Stimulated activated naive CD4-positive, alpha-beta T cell treated with Interleukin-2 at 50 U/mL for 16 hours (primary cell): ENCODE results near the gene CTNNA2.
"Not testable (repeated sequence)": the region's sequence is repeated elsewhere in the genome, so short reads cannot be mapped to it uniquely, and the experiment has no call there.

Source experiments
- DNase-seq: peaks from one replicate; lab custom pipeline; 2025; lab: John Stamatoyannopoulos, UW

The CTNNA2 gene

DNA sequence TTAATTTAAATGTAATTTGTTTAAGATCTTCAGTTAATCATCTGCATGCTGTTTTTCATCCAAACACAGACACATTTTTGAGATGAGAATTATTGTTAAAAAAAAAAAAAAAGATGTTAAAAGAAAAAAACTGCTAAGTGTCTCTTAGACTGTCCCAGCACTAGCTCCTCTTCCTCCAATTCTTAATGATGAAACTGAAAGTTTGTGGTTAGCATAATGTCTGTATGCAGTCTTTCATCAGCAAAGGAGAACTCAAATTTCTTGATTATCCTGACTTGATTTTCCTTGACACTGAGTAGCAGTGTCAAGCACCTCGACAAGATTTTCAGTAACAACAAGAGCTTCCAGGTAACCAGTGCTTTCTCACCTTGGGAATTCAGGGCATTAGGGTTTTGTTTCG is 517.3 kb downstream of the CTNNA2 start:
- no peak for DNase-seq

DNA sequence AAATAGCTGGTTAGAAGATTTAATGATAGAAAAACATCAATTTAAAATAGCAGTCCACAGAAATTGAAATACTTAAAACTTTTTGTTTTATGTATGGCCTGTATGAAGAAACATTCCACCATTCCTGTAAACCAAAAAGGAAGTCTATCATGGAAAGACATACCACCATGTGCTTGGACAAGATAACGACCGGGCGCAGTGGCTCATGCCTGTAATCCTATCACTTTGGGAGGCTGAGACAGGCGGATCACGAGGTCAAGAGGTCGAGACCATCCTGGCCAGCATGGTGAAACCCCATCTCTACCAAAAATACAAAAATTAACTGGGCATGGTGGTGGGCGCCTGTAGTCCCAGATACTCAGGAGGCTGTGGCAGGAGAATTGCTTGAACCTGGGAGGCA is 519.8 kb downstream of the CTNNA2 start:
- DNase-seq: not testable (repeated sequence)

DNA sequence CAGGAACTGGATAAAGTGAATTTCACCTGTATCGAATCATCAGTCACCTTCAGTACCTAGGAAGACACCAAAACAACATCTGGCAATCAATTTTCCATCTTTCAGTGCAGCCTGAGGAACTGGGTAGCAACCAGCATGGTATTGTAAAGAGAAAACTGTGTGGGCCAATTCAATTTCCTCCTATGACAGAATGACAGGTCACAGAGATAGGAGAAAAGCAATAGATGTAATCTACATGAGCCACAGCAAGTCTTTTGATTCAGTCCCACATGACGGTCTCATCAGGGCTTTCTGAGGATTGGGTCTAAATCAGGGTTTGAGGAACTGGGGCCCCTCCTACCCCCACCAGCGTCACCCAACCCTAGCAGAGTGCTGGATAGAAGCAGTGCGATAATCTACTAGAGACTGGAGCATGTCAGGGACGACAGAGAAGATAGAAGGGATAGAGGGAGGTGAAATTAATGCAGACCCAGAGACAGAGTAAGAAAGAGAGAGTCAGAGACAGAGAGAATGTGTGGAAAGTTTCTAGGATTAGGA is 523.0 kb downstream of the CTNNA2 start:
- no peak for DNase-seq

DNA sequence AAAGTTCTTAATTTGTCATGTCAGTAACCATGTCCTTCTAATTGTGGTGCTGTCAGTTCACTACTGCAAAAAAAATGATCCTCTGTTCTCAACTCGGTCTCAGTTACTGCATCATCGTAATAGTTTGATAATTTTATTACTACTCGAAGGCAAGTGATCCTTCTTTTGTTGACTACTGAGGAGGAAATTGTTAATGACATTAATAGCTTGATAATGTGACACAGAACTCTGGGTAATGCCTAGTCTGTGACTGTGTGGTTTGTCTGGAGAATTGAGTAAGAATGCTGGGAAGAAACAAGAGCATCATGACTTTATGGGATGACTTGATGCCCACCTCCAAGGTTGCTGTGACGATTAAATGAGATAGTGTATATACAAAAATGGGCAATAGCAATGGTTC is 524.5 kb downstream of the CTNNA2 start:
- no peak for DNase-seq

DNA sequence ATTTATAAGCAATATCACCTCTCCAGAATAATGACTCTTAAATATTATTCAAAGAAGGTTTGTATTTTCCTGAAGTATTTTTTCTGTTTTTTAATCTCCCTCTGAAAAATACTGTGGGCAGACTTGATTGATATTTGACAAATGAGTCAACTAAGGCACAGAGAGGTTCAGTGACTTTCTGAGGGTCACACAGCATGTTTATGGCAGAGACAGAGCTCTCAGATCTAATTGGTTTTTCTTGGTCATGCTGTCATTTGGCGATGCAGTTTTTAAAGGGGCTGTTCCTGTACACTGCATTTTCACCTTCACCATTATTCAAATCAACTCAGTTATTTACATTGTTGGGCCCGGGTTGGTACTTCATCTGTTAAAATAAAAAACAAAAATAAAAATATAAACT is 527.4 kb downstream of the CTNNA2 start:
- no peak for DNase-seq

DNA sequence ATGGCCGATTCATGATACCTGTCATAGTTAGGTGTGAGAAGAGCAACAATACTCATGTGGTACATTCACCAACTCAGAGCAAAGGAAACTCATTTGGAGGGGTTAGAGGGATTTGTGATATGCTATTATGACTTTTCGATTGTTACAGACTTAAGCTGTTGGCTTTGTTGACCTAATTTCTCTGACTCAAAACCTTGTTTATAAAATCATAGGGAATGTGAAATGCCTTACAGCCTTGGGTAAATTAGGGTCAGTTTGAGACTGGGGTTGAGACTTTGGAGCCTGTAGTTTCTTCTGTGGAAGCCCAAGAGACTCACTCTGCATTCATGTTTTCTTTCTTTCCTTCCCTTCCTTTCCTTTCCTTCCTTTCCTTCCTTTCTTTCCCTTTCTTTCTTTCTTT is 529.8 kb downstream of the CTNNA2 start:
- DNase-seq: no peak

DNA sequence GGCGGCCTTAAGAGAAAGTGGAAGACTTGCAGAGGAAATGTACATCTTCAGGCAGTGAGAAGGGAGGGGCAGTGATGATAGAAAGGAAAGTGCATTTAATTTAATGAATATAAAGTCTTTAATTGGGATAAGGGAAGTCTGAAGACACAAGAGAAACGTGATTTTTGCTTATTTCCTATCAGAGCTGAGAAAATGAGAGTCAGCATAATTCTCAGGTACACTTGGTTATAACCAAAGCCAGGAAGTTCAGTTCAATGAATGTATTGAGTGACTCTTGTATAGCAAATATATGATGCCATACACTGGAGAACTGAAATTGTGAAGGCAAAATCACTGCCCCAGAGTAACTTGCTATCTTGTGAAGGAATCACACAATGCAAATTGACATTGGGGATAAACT is 535.4 kb downstream of the CTNNA2 start:
- DNase-seq: no peak

DNA sequence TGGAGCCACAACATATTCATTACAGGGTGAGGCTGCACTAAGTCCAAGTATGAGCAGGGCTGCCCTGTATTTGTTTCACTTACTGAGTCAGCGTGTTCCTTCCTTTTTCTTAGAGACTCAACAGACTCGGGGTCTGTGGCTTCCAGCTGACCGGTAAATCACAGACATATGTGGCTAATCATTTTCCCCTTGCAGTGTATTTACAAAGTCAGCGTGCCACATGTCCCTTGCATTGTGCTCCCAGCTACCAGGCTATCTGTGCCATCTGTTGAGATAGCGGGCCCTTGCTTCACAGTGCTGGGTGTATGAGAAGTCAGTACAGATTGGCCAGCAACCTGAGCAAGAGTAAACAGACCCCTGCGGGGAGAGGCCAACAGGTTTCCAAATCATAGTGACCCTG is 537.4 kb downstream of the CTNNA2 start:
- DNase-seq: no peak

DNA sequence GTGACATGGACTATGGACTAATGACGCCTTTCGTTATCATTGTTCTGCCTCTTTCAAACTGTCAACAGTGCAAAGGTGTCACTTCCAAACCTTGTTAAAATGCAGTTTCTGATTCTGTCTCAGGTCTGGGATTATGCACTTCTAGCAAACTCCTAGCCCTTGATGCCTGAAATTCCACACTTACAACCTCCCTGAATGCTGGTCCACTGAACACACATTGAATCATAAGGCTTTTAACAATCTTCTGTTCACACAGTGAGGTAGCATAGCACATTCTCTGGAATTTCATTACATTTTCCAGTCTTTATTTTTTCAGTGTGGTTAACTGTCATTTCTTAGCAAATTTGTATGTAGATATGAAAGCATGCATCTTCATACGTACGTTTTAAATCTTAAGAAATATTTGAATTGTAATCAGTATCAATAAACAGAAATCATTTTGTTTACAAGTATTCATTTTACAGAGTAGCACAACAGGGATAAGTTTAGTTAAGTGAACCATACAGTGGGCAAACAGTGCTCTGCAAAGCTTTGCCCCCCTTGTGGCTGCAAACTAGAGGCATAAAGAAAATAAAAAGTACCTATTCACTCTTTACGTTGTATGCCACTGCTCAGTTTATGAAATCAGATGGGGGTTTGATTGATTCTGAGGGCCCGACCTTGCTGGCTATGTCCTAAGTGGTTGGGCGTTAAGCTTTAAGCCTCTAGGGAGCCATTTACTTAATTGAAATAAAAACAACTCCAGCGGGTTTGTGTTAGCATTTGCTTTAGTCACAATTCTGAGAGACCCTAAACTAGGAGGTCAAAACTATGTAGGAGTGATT is 540.9 kb downstream of the CTNNA2 start:
- DNase-seq: no peak

DNA sequence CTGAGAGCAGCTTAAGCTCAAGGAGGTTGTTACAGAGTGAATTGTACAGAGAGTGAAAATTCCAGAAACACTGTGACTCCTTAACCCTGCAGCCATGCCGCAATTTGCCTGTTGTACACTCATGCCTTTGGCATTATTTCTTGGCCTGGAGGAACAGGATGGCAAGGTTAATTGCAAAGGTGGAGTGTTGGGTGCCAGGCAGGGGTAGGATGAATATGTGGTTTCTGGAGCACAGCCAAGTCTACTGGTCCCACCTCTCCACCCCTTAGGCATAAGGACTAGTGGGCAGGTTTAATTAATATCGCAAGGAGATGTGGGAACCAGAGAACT is 541.5 kb downstream of the CTNNA2 start:
- no peak for DNase-seq

DNA sequence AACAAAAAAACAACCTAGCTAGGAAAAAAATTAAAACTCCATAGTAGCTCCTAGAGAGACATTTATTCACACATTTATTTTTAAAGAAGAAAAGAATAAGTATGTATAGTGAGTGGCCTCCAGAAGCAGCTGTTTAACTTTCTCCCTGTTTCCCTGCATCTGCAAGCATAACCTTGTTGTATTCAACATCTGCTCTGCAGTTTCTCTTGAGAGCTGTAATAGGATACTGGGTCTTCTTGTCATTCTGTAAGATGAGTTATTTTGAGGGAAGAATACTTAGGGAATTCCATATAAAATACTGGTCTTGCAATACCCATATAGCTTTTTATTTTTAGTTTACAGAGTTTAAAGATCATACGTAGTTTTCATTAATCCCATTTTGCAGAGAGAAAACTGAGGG is 545.1 kb downstream of the CTNNA2 start:
- no peak for DNase-seq

DNA sequence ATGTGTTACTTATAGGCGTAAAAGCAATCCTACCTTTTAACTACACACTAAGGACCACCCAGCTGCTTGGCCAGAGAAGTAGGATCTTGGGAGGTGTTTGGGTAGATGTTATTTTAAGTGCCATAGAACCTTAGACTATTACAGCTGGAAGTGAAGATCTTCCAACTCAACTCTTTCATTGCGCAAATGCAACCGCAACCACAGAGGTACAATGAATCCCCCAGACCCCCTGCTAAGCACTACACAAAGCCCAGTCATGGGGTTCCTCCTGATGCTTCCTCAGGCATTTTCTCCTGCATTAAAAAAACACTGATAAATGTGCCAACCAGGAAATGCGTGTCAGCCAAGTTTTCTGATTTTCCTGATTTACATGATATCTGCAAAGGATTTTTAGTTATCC is 545.7 kb downstream of the CTNNA2 start:
- no peak for DNase-seq

DNA sequence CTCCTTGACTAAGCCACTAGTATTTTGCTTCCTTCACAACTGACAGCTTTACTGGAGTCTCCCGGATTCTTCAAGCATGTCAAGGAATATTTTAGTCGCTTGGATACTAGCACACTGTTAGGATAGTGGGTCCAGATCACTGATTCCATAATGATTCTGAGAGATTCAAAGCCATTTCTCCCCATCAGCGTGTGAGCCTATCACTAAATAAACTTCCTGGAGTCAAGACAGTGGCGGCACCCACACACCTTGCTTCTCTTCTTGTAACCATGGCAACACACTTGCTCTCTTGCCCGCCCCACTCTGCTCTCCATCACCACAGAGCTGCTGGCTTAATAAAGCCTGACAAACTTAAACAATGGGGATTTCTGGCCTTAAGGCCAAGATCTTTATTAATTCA is 546.6 kb downstream of the CTNNA2 start:
- no peak for DNase-seq

DNA sequence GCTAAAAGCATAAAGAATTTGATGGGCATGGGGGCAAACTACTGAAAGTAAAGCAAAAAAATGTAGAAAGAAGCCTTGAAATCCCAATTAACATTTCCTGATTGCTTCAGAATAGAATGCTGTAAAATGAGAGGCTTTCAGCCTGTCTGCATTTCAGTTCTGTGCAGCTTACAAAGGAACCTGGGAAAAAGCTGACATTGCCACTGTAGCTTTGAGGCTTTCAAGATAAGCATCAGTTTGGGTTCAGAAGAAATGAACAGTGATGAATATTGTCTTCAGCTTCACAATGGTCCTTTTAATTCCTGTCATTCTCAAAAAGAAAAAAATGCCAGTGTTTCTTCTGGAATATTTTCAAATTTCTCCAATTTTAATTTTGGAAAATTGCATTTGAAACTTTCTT is 549.0 kb downstream of the CTNNA2 start:
- no peak for DNase-seq

DNA sequence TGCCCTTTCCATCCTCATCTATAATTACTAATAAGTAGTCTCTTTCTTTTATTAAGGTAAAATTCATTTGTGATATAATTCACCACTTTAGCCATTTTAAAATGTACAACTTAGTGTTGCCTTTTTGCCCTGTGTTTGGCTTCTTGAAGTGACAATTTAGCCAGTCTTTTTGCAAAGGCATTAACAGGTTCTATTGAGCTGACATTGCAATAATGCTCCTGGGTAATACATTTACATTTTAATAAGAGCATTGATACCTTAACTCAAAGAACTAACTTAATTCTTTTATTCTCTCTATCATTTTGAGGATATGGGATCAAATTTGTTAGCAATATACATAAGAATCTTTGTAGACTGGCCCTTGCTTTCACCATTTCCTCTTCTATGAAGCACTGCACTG is 549.4 kb downstream of the CTNNA2 start:
- DNase-seq: no peak

DNA sequence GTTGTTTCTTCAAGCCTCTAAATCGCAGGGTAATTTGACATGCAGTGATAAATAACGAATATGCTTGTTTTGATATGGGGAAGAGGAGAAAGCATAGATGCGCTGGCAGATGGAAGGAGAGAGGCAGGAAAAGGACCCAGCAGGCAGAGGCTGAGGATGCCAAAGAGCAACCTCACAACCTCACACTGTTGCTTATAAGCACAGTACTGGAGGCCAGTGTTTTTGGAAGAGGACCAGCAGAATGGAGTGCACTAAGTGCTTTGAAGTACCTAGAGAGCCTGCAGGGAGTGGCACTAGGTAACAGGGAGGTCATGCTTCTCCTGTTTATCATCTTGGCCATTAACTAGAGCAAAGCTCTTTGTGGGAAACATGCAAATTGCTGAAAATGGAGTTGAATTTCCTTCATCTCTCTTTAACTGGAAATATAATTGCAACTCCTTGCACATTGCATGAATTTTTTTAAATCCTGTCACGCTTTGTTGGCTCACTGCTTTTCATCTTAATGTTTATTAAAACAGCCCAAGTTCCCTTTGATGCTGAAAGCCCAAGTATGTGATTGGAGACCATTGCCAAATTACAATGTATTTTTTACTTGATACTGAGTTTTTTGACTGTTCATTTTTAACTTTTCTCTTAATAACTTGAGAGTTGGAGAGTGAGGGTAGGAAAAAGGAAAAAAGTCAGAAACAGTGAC is 555.3 kb downstream of the CTNNA2 start:
- no peak for DNase-seq

DNA sequence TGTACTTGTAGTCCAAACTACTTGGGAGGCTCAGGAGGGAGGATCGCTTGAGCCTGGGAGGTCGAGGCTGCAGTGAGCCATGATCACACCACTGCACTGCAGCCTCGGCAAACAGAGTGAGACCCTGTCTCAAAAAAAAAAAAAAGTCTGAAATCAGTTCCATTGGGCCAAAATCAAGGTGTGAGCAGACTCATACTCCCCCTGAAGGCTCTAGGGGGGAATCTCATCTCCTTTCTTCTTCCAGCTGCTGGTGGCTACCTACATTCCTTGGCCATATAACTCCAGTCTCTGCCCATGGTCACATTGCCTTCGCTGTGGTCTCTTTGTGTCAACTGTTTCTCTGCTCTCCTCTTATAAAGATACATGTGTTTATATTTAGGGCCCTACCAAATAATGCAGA is 557.7 kb downstream of the CTNNA2 start:
- no peak for DNase-seq

DNA sequence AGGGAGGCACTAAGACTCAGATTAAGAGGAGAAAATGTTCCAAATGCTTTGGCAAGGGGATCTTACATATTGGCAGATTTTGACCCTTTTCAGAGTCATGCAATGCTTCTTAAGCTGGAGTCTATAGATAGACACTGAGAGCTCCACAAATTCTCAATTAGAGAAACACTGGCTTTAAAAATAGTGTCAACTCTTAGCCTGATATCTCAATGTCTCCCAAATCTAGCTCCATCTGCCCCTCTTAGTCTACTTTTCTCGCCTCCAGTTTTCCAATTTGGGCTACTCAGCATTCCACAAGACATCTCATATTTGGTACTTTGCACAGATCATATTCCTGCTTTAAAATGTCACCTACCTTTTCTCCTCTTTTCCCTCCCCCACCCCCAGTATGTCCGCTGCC is 559.1 kb downstream of the CTNNA2 start:
- DNase-seq: no peak

DNA sequence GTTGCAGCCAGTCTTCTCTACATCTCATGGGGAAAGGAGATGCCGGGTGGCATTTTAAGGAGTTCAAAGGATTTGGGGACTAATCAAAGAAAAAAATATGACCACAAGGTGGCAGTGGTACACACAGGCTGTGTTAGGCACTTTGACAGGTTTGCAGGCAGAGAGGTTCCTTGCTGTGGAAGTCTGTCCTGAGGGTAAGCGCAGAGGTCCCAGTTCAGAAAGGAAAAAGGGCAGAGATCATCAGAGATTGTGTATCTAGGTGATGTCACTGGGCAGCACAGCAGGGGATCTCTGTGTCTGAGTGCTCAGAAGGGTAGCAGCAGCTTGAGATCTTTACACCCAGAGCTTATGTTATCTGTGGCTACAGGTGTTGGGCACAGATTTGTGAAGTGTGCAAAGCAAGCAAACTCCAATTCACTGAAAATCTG is 560.3 kb downstream of the CTNNA2 start:
- no peak for DNase-seq

DNA sequence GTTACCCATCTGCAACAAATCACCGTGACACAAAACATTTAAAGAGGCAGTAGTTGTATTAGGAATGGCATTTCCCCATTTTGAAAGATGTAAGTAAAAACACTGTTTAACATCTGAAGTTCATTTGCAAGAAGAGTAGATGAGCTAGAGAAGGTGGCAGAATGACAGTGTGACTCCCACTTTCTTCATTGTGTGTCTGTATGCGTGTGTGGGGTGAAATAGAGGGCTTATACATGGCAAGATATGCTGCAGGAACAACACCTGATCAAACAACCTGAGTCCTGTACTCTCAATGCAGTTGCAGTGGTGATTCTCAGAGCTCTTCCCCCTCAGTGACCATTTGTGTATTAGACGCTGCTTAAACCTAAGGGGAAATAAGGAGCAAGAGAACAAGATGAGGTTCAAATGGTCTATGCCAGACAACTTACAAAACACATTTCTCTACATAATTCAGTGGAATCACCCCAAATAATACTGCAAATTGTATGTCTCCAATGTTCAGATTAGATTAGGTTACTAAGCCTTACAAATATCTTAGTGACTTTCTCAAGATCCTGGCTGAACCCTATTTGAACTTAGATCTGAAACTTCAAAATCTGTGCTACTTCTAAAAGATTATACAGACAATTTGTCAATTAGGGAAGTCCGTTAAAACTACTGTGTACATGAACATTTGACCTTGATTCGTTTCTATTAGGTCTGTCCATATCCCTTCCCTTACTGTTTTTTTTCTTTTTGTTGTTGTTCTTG is 561.6 kb downstream of the CTNNA2 start:
- DNase-seq: no peak

DNA sequence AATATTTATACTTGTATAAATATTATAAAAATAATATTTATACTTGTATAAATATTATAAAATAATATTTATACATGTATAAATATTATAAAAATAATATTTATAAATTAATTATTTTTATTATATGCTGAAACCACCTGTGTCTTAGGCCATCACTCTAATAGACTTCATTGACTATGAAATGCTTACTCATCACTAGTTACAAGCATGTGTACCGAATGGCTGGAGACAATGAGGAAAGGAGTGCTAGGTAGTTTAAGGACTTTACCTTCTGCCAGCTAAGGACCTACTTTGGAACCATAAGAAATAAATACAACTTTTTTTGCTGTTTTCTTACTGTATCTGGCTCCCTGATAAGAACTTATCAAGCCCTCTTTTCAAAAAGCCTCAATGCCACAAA is 562.9 kb downstream of the CTNNA2 start:
- no peak for DNase-seq

DNA sequence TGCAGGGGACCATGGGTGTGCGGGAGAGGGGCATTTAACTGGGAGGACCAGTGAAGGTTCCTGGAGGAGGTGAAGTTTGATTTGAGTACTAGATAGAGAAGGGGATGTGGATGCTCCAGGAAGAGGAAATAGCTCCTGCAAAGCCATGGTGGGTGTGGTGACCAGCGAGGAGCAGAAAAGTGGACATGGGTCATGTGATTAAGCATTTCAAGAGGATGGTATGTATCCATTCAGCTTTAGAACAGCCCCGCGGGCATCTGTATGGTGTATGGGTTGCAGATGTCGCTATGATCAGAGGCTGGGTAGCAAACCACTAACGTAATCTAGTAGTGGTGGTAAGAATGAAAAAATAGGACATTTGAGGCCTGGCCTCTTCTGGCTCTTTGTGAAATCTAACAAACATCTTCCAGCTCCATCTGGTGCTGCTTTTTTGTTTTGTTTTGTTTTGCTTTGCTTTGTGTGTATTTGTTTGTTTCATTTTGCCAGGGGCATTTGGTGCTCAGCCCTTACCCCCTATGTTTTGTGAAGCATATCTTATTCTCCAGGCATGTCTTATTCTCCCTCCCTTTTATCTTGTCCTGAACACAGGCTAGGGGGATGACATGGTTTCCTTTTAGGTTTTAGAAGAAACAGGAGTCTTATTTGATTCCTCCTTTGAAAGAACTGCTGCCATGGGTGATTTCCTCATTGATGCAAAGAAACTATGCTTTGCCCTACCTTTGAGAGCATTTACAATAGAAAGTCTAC is 565.6 kb downstream of the CTNNA2 start:
- no peak for DNase-seq
